ENCODE data around the gene SH3RF1.

- TF ChIP-seq EZH2 (IDR thresholded peaks at IDR 0.05; ENCODE audit: low read depth, low read length, severe bottlenecking): no peak
- TF ChIP-seq CTCF (IDR thresholded peaks at IDR 0.05; ENCODE audit: control extremely low read depth in 1 of 3, insufficient read depth in 1 of 3, low read depth in 1 of 3, low read length in 3 of 3): peak in 1 of 3 experiments; percentile 12; a peak in 1 of 4 replicates
- no peak for TF ChIP-seq POLR2AphosphoS5 (IDR thresholded peaks at IDR 0.05; ENCODE audit: low read depth, low read length)
- TF ChIP-seq SRF (IDR thresholded peaks at IDR 0.05; ENCODE audit: low read depth, low read length): no peak
Observed at GRCh38 chr4:169068423-169068822, 202.3 kb downstream of the SH3RF1 start.
